SIG-M5 treated with dmso at 0.1 percent for 504 hours (cell line): ENCODE measurements around the gene KIF18A.
A peak's percentile ranks its signal among the peaks of the same experiment; 100 is the strongest.
"Not testable (repeated sequence)": the region's sequence is repeated elsewhere in the genome, so short reads cannot be mapped to it uniquely, and the experiment has no call there.

ENCODE experiments used
- DNase-seq: peaks from one replicate; lab custom pipeline; 2025; ENCODE audit not compliant: unreplicated experiment; lab: John Stamatoyannopoulos, UW

The KIF18A gene

DNA sequence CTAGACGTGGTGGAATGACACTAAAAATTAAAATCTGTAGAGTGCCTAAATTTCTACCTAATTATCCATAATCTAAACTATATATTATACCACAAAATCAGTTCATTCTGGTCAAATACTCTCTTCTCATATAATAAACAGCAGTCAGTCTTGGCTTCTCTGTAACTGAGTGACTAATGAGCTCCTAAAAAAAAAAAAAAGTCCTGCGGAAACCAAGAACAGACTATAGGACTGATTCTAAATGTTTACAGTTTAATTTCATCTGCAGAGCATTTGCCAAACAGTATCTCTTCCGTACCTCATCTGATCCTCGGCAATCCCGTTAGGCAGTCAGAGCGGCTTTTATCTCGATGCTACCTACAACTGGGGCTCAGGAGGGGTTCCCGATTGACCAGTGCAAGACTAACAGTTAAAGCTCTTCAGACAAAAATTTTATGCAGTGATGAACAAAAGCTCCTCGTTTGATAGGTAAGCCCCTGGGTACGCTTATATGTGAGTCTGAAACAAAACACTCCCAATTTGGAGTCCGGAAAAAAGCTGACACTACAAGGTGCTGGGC, 686 bp downstream of the KIF18A start:
- DNase-seq = peak; percentile 40

- DNase-seq = no peak
Observed at GRCh38 chr11:28106353-28107043, 1.5 kb downstream of the KIF18A start.

GRCh38 chr11:28105869-28106268, 2.1 kb downstream of the KIF18A start:
- no peak for DNase-seq

GRCh38 chr11:28104984-28105383, 3.0 kb downstream of the KIF18A start:
- DNase-seq = no peak

DNA sequence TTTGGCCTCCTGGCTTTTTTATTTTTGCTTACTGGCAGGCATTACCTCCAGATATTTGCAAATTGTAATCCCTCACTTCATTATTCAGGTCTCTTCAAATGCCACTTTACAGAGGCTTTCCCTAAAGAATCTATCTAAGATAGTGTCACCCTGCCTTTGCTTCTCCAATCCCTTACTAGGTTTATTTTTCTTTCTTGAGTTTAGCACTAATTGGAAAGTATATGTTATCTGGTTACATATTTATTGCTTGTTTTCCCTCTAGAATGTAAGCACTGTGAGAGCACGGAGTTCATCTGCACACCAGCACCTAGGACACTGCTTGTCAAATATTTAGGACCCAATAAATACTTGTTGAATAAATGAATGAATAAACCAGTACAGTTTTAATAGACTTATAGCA, 3.5 kb downstream of the KIF18A start:
- DNase-seq = no peak

DNA sequence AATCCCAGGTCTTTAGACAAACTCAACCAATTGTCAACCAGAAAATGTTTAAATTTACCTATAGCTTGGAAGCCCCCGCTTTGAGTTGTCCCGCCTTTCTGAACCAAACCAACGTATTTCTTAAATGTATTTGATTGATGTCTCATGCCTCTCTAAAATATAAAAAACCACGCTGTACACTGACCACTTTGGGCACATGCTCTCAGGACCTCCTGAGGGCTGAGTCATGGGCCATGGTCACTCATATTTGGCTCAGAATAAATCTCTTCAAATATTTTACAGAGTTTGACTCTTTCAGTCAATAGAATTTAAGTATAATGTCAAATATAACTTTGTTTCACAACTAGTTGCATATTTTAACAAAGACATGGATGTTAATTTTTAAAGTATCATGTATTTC, 5.7 kb downstream of the KIF18A start:
- not testable (repeated sequence) for DNase-seq

GRCh38 chr11:28100665-28101064, 7.3 kb downstream of the KIF18A start:
- no peak for DNase-seq

DNA sequence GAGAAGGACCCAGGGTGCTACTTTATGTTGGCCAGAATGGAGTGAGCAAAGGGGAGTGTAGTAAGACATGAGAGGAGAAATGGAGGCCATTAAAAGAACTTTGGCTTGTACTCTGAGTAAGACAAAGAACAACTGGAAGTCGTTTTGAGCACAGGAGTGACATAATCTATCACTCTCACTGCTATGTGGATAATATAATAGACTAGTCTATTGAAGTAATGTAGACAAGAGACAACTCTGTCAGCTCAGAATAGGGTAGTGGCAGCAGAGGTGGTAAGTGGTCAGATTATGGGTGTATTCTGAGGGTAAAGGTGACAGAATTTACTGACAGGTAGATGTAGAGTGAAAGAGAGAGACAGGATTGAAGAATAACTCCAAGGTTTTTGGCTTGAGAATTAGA, 8.2 kb downstream of the KIF18A start:
- no peak for DNase-seq

GRCh38 chr11:28098257-28098656, 9.7 kb downstream of the KIF18A start:
- no peak for DNase-seq

DNA sequence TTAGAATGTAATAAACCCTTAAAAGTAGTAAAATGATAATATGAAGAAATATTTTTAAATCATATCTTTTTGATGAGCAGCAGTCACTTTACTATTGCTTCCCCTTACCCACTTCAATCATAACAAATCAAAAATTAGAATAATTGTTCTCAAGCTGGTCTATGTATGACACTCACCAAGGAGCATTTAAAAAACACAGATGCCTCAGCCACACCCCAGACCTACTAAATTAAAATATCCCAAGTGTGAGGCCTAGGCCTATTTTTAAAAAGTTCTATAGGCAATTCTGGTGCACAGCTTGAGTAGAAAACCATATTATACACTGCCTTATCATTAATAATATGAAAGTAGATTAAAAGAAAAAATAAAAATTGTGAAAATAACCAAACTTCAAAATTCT, 15.2 kb downstream of the KIF18A start:
- no peak for DNase-seq

DNA sequence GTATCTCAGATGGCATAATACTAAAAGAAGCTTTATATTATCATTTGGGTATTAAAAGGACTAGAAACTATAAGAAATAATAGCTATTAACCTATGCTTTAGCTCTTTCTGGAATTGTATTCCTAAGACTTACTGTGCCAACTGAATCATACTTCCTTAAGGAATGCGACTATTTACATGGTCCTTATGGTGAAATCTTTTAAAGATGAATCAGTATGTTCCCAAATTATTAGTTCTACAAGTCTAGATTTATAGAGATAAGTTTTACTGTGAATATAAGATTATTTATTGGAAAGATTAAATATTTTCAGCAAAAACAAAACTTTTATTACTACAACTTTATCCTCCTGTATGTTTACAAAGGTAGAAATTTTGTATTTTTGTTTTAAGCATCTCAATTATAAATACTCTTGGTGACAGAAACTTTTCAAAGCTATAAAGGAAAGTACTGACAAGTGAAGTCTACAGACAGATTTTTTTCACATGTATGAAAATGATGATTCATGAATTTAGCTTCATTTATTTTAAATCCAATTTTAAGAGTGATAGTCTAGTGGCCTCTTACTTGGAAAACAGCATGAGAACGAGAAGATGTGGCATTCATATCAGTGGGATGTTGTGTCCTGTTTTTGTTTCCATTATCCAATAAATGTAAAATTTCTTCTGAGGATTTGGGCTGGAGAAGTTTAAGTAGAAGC, 17.8 kb downstream of the KIF18A start:
- no peak for DNase-seq

- no peak for DNase-seq
Observed at GRCh38 chr11:28089378-28089777, 18.6 kb downstream of the KIF18A start.

GRCh38 chr11:28087693-28088092, 20.3 kb downstream of the KIF18A start:
- DNase-seq = not testable (repeated sequence)

- DNase-seq = not testable (repeated sequence)
Observed at GRCh38 chr11:28087192-28087591, 20.8 kb downstream of the KIF18A start.

DNA sequence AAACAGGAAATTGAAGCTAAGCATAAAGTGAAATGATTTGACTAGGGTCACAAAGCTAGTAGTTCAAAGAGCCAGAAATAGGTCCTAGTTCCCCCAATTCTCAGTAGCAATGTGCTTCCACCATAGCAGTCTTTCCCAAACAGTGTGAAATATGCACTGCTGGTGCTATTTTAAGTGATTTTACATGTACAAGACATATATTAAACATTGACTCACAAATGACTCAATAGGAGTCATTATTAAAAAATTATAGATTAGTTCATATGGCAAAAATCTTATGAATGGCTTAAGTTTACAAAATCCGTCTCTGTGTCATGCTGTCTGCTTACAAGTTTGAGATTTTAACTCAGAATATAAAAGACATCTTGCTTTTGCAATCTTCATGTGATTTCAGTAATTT, 21.4 kb downstream of the KIF18A start:
- no peak for DNase-seq

- no peak for DNase-seq
Observed at GRCh38 chr11:28083118-28083517, 24.8 kb downstream of the KIF18A start.

DNA sequence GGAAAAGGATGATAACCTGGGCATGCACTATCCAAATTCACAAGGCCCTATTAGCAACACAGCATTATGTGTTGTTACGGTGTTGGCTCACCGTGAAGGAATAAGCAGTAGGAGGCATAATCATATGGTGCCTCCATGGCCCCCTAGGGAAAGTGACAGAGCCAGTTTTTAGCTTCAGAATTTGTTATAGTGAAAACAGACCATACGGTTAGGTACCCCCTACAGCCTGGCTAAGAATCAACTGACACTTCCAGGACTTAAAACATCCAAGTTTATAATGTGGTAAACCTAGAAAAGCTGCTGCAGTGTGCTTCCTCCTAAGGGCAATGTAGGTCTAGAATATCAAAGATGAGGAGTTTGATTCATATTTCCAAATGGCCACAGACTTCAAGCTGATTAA, 30.4 kb downstream of the KIF18A start:
- DNase-seq = no peak

DNA sequence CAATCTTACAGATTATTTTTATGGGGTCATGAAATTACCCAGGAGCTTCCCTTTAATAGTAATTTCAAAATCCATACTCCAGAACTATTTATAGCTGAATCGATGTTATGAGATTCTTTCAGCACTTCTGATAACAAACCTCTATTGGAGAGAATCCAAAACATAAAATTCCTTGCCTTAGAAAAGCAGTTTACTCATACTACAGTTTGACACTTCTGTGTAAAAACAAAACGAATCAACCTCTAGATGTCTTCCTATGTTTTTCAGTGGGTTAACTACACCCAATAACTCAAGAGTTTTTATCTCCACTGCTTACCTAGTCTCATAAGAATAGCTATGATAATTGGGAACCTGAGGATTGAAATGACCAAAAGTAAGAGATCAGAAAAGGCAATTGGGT, 35.6 kb downstream of the KIF18A start:
- DNase-seq = no peak

DNA sequence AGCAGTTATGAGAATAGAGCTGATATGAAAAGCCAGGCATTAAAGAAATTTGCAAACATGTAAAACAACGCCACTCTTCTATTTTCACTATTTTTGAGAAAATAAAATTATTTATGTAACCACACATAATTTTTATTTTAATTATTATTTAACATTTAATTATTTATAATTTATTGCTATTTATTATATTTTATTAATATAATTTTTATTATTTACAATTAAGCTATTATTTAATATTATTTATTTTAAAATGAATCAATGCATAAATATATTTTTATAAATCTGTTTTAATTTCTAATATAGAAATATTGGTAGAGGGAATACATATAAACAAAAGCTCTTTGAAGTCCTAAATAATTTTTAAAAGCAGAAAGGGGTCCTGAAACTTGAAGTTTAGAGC, 36.7 kb downstream of the KIF18A start:
- DNase-seq = no peak

DNA sequence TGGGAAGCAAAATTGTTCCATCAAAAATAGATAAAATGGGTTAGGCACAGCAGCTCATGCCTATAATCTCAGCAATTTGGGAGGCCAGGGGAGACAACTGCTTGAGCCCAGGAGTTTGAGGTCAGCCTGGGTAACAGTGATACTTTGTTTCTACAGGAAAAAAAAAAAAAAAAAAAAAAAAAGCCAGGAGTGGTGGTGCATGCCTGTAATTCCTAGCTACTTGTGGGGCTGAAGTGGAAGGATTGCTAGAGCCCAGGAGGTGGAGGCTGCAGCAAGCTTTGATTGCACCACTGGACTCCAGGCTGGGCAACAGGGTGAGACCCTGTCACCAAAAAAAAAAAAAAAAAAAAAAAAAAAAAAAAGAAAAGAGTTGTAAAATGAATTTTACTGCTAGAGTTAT, 49.6 kb downstream of the KIF18A start:
- DNase-seq = no peak

DNA sequence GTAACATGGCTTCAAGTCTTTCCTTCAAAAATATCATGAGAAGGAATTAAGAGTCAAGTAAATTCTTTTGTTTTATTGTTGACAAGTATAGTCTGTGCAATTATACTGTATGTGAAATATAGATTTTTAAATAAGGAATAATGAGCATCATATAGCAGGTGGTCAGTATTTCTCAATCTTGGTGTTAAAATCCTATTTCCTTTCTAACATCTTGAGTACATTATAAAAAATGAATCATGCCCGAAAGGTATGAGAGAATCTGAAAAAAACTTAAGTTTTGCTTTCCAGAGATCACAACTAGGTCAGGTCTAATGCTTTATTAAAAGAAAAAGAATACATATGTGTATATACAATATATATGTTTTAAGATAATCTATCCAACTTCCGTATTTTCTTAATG, 53.1 kb downstream of the KIF18A start:
- DNase-seq = no peak
